GM18519 (cell line): Measurements from ENCODE around the gene BHLHA15.

Source experiments
- ATAC-seq: cut with Tn5 transposase; IDR thresholded peaks from one replicate; pipeline ENCODE4 v1.9.1; 2021; ENCODE audit warnings: mild to moderate bottlenecking, moderate library complexity; ENCODE audit not compliant: unreplicated experiment, low FRiP score

Gene BHLHA15

DNA sequence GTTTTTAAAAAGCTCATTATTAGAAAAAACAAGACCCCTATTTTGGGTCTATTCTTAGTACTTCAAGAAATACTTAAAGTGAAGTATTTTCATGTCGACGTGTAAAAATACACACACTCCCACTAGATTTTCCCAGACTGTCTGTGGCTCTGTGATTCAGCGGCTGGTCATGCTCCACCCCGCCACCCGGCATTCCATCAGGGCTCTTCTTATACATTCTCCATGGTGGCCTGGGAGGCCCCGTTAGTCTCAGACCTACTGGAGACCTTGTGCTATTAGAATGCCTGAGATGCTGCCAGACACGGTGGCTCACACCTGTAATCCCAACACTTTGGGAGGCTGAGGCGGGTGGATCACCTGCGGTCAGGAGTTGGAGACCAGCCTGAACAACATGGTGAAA is 27.7 kb downstream of the BHLHA15 start:
- ATAC-seq, result no peak

DNA sequence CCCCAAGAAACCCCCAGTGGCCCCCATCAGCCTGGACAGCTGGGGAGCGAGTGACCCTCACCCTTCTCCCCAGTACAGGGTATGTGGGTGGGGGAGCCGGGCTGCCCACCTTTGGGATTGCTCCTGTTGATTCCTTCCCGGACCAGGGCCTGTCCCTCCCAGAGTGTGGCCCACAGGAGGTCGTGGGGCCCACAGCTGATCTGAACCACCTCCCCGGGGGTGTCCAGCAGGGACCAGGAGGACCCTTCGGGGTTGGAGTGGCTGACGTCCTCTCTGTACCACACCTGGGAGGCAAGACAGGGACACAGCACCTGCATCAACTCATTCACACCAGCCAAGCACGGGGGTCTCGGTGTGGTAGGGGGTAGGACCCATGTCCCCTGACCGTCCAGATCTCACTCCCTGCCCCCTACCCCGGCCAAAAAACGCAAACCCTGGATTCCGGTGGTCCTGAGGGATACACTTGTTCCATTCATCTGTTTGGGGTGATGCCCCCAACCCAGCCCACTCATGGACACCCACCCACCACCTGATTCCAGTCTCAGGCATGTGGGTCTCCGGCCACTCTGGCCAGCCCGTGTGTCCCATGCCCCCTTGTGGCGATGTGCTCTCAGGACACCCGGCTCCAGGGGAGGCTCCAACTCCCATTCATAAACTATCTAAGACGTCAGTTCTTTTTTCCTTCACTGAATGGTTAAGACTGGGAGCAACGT is 29.9 kb downstream of the BHLHA15 start:
- no peak for ATAC-seq

DNA sequence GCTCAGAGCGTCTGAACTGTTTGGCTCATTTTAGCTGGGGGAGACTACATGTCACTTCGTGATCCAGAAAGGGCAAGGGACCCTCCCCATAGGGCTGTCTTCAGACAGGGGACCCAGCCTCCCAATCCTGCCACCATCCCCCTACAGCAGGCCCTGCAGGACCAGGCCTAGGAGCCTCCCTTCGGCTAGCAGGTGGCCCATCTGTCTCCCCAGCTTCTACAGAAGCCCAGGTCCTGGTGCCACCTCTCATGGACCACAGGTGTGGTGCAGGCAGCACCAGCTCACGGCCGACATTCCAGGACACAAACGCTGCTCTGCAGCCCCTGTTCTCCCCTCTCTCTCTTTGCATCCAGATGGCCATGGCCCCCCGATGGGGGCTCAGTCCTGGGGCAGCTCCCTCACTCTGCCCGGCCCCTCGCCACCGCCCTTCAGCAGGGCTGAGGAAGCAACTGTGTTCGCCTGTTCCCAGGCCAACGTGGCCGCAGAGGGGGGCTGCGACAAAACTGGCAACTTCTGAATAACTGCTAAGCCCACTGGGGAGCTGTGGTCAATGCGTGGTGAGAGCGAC is 30.5 kb downstream of the BHLHA15 start:
- ATAC-seq, result no peak

DNA sequence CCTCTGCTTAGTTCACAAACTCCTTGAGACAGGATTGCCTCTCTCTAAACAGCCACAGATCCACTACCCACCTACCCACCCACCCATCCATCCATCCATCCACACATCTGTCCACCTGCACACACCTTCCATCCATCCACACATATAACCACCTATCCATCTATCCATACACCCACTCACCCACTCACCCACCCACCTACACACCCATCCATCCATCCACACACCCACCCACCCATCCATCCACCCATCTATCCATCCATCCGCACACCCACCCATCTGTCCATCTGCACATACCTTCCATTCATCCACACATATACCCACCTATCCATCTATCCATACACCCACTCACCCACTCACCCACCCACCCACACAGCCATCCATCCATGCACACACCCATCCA is 31.1 kb downstream of the BHLHA15 start:
- no peak for ATAC-seq

DNA sequence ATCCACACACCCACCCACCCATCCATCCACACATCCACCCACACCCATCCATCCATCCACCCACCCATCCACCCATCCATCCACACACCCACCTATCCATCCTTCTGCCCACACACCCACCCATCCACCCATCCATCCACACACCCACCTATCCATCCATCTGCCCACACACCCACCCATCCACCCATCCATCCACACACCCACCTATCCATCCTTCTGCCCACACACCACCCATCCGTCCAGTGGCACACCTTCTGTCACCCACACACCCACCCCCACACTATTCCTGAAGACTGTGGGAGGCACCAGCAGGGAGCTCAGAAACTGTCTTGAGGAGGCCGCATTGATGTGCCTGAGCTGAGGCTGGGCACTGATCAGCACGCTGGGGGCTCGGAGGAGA is 31.7 kb downstream of the BHLHA15 start:
- no peak for ATAC-seq

DNA sequence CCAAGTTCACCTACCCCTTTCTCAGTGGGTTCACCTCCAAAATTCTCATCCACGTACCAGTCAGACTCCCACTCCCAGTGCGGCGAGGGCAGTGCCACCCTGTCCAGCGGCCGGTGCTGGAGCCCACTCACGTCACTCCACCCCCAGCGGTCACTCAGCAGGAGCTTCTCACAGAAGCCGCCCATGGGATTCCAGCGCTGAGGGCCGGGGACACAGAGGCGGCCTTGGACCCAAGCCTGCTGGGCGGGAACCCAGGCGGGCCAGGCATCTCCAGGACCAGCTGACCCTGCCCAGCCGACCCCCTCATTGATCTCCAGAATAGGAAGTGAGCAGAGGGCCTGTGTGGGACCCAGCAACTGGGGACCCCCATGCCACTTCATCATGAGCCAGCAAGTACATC is 33.6 kb downstream of the BHLHA15 start:
- ATAC-seq, result no peak

DNA sequence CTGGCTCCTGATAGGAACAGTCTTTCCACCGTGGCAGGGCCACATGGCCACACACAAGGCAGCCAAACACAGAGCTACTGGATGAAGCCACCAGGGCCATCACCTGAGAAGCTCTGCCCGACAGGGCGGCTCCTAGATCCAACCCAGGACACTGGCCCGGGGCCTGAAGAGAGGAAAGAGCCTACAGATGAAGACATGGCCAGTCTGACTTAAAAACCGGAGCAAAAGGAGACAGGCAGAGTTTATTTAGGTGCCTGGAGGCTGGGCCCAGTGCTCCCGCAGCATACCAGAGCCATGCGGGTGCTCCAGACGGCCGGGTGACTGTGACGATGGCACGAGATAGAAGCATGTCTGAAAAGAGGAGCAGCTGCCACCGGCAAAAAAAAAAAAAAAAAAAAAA is 36.9 kb downstream of the BHLHA15 start:
- no peak for ATAC-seq

DNA sequence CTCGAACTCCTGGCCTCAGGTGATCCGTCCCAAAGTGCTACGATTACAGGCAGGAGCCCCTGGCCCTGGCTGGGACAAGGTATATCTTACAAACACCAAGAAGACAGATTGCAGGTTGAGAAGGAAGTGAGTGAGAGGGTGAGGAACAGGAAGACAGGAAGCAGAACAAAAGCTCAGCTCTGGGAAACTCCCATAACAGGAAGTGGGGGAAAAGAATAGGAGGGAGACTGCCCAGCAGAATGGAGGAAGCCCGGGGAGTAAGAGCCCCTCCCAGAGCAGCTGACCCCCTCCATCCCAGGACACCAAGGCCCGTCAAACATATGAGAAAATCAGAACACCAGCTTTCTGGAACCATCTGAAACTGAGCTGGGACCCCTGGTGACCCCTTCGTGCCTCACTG is 37.9 kb downstream of the BHLHA15 start:
- ATAC-seq, result no peak

DNA sequence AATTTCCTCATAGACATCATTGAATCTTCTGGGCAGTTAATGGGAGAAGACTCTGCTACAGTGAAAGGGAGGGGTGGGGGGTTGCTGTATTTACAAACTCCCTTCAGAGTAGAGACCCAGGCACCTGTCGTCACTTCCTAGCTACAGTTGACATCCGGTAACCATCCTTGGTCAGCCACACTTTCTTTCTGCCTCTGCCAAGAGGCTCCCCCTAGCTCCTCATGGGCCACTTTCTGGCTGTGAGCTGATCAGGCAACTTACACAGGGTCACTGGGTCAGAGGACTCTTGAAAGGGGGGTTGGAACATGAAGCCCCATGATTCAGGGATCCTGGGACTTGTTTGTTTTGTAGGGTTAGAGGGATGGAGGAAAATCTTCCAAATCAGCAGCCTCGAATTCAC is 39.5 kb downstream of the BHLHA15 start:
- ATAC-seq, result no peak

DNA sequence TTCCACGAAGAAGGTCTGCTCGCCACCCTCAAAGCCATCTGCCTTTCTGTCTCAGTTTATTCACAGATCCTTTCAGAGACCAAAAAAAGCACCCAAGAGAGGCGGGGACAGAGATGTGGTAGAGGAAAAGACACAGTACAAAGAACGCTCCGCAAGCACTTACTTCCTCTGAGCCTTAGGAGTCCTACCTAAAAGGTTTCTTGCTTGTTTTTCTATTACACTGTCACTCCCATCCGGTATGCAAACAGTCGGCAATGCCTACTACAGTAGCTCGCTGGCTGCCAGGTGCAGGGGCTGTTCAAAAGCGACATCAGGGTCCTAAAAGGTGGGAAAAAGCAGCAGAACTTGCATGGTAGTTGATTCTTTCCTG is 40.0 kb downstream of the BHLHA15 start:
- ATAC-seq, result peak; percentile 27

DNA sequence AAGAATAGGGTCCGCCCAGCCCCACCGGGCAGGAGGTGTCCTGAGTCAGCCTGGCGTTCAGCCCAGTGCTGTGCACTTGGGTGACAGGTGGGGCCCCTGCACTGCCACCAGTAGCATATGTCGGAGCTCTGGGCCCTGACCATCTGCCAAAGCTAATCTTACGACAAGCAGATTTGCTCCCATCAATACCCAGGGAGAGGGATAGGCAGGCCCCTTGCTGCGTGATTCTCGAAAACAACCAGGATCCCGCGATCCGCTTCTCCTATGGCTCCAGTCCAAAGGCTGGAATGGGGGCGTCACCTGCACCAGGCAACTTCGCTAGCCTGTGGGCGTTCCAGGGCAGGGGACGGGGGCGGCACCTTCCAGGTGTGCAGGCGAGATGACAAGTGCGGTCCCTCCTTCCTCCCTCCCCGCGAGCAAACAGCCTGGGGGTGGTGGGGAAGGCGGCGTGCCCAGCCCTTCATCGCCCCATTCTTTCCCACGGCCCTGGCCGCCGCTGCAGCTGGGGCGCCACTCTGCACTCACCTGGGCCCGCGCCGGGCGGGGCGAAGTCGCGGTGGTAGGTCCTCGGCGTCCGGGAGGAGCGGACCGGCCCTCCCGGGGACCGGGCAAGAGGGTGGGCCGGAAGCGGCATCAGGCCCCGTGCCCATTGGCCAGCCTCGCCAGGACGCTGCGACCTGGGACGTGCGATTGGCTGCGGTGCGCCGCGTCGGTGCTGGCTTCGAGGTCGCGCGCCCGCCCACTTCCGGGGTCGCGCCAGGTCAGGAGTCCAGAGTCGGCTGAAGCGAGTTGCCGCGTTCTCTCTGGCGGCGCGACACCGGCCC is 40.6 kb downstream of the BHLHA15 start, which contains the start of gene TECPR1:
Gene TECPR1 (minus strand): TSS at position 632 of the 824 bp plus-strand sequence. CDS start 6,086 bp downstream, outside the sequence.
- peak; percentile 95 for ATAC-seq

DNA sequence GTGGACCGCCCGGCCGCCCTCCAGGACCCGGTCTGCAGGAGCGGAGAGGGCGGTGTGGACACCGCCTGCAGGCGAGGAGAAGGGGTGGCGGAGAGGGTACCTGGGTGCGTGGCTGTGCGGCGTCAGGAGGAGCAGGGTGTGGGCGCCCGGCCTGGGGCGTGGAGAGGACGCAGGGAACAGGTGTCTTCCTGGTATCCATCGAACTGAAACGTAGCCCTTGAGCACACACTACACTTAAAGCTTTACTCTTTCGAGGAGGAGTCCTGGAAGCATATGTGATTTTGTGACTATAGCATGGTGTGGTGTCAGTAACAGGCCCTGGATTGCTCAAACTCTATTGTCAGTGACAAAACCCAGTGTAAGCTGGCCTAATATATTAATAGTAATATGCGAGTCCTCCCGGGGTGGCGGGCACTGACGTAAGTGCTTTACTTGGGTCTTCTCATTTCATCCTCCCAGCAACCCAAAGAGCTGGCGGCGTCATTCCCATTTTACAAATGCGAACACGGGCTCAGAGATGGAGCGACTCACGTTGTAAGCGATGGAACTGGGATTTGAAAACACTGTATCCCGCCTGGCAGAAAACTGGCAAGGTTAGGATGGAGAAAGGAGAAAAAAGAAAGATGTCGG is 41.3 kb downstream of the BHLHA15 start:
- no peak for ATAC-seq

DNA sequence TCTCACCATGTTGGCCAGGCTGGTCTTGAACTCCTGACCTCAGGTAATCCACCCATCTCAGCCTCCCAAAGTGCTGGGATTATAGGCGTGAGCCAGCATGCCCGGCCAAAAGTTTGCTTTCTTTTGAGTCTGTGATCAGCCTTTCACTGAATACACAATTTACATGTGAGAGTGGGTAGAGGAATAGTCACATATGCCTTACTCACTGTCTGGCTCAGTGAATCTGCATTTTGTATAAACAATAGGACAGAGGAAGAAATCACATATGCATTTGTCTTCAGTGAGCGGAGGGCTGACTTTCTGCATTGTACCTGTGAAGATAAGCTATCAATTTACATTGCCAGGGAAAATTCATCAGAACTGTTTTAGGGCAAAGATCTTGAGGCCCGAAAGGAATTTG is 43.3 kb downstream of the BHLHA15 start:
- ATAC-seq, result no peak

DNA sequence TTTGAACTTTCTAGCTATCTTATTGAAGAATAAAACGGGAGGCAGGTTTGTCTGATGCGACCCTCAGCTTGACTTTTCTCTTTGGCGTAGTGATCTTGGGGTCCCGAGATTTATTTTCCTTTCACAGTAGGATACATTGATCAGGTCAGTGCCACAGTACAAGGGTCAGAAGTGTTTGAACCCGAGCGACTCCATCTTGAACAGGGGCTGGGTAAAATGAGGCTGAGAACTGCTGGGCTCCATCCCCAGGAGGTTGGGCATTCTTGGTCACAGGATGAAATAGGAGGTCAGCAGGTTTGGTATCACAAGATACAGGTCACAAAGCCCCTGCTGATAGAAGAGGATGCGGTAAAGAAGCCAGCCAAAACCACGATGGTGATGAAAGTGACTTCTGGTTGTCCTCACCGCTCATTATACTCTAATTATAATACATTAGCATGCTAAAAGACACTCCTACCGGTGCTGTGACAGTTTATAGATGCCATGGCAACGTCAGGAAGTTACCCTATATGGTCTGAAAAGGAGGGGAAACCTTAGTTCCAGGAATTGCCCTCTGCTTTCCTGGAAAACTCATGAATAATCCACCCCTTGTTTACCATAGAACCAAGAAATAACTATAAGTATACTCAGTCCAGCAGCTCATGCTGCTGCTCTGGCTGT is 43.8 kb downstream of the BHLHA15 start:
- ATAC-seq, result no peak

DNA sequence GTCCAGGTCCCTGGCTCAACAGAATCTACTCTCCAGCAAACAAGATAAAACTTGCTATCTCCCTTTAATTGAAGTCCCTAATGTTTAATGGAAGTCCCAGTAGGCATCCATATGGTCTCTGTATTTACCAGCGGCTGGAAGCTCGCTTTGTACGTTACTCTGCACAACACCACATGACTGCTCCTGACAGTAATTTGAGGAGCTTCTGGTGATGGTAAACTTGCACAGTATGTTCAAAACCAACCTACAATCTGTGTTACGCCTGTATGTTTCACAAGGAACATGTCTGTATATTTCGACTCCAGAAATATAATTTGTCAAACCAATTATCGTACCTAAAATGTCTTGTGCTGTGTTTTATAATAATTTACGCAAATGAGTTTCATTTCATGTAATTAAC is 45.2 kb downstream of the BHLHA15 start:
- no peak for ATAC-seq

DNA sequence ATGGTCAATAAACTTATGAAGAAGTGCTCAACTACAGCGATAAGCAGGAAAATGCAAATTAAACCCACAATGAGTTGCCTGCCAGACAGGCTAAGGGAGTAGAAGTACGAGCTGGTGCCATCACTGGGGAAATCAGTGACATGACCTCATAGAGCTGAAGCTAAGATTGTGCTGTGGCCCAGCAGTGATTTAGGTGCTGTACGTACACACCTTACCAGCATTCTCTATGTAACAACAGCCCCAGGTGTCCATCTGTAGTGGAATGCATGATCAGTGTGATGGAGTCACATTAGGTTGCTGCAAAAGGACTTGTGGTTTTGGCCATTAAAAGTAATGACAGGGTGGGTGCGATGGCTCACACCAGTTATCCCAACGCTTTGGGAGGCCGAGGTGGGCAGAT is 46.5 kb downstream of the BHLHA15 start:
- ATAC-seq, result no peak
